ENCODE results near the gene HNRNPAB.

DNA sequence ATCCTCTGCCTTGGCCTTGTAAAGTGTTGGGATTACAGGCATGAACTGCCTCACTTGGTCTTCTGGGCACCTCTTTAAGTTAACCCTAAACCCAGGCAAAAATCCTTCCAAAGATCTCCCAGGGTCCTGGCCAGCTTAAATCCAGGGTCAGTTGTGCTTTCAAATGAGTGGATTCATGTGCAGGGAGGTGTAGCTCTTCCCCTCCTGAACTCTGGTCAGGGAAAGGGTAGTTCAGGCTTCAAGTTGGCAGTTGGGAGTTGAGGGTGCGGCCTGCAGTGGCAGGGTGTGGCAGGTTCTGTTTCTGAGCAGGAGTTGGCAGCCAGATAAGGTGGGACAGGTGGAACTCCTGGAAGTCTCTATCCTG is 3.6 kb downstream of the HNRNPAB start:
- TF ChIP-seq EP300 (IDR thresholded peaks at IDR 0.05; ENCODE audit: borderline replicate concordance): no peak
- TF ChIP-seq, protein P1, sequence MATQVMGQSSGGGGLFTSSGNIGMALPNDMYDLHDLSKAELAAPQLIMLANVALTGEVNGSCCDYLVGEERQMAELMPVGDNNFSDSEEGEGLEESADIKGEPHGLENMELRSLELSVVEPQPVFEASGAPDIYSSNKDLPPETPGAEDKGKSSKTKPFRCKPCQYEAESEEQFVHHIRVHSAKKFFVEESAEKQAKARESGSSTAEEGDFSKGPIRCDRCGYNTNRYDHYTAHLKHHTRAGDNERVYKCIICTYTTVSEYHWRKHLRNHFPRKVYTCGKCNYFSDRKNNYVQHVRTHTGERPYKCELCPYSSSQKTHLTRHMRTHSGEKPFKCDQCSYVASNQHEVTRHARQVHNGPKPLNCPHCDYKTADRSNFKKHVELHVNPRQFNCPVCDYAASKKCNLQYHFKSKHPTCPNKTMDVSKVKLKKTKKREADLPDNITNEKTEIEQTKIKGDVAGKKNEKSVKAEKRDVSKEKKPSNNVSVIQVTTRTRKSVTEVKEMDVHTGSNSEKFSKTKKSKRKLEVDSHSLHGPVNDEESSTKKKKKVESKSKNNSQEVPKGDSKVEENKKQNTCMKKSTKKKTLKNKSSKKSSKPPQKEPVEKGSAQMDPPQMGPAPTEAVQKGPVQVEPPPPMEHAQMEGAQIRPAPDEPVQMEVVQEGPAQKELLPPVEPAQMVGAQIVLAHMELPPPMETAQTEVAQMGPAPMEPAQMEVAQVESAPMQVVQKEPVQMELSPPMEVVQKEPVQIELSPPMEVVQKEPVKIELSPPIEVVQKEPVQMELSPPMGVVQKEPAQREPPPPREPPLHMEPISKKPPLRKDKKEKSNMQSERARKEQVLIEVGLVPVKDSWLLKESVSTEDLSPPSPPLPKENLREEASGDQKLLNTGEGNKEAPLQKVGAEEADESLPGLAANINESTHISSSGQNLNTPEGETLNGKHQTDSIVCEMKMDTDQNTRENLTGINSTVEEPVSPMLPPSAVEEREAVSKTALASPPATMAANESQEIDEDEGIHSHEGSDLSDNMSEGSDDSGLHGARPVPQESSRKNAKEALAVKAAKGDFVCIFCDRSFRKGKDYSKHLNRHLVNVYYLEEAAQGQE (IDR thresholded peaks at IDR 0.05; ENCODE audit: low read depth): no peak
- no peak for TF ChIP-seq TAF1 (IDR thresholded peaks at IDR 0.05; ENCODE audit: low read depth)
- TF ChIP-seq TEAD4 (IDR thresholded peaks at IDR 0.05): no peak
- TF ChIP-seq, protein P2, sequence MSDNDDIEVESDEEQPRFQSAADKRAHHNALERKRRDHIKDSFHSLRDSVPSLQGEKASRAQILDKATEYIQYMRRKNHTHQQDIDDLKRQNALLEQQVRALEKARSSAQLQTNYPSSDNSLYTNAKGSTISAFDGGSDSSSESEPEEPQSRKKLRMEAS (IDR thresholded peaks at IDR 0.05): no peak
- no peak for TF ChIP-seq YY1 (IDR thresholded peaks at IDR 0.05; ENCODE audit: low read depth)
- no peak for TF ChIP-seq EGR1 (IDR thresholded peaks at IDR 0.05)

Measured in Ishikawa (cell line).